K562 (cell line): Measurements from ENCODE around the gene SIRT7. TPM values are rescaled to one million over a fixed set of nuclear protein-coding genes. Genes with fewer than 3 reads are reported as not detected.

Experiments
- BCOR ChIP-seq: fragments of 450-650 bp; IDR thresholded peaks from 2 replicates; pipeline ENCODE4 v1.6.1; 2016
- BRD9 ChIP-seq: fragments of 450-650 bp; IDR thresholded peaks from 2 replicates; pipeline ENCODE4 v1.6.1; 2018; ENCODE audit warnings: low read depth; ENCODE audit not compliant: partially characterized antibody
- ERF ChIP-seq: fragments of 450-650 bp; formaldehyde crosslinking; IDR thresholded peaks from 2 replicates; pipeline ENCODE4 v1.4.0; 2020; ENCODE audit warnings: mild to moderate bottlenecking, mixed read lengths
- FOXO4 ChIP-seq: fragments of 450-650 bp; formaldehyde crosslinking; IDR thresholded peaks from 2 replicates; pipeline ENCODE4 v1.4.0; 2020; ENCODE audit warnings: mild to moderate bottlenecking, moderate library complexity
- L3MBTL2 ChIP-seq: fragments of 450-650 bp; IDR thresholded peaks from 2 replicates; pipeline ENCODE4 v1.6.1; 2016; ENCODE audit warnings: mild to moderate bottlenecking, moderate library complexity
- MYNN ChIP-seq, 2 experiments: sonication (generic); formaldehyde crosslinking in 1 of 2; IDR thresholded peaks; 2 replicates each; pipeline versions ENCODE4 v1.5.0 to v1.6.1; 2016 to 2020; ENCODE audit warnings: antibody characterized with exemption in 1 of 2, missing genetic modification reagents in 1 of 2
- RBM15 ChIP-seq: fragments of 200-400 bp; formaldehyde crosslinking; IDR thresholded peaks from 2 replicates; pipeline ENCODE4 v1.6.1; 2018; ENCODE audit warnings: mild to moderate bottlenecking, low read length, moderate library complexity; ENCODE audit not compliant: insufficient read depth
- RUNX1 ChIP-seq: sonication (generic); IDR thresholded peaks from 2 replicates; pipeline ENCODE4 v1.6.1; 2016; ENCODE audit warnings: antibody characterized with exemption, low read depth
- SP1 ChIP-seq: sonication (generic); formaldehyde crosslinking; IDR thresholded peaks from 2 replicates; pipeline ENCODE4 v1.8.1; 2022; ENCODE audit warnings: mild to moderate bottlenecking, missing genetic modification reagents
- SUPT5H ChIP-seq: fragments of 450-650 bp; IDR thresholded peaks from 2 replicates; pipeline ENCODE4 v1.6.1; 2016
- TFAP4 ChIP-seq: sonication (generic); formaldehyde crosslinking; IDR thresholded peaks from 2 replicates; pipeline ENCODE4 v1.8.0; 2022; ENCODE audit warnings: missing genetic modification reagents, mild to moderate bottlenecking, moderate library complexity, borderline replicate concordance
- TOE1 ChIP-seq, 2 experiments: fragments of 450-650 bp in 1 of 2; sonication (generic) in 1 of 2; formaldehyde crosslinking in 1 of 2; IDR thresholded peaks; 2 replicates each; pipeline versions ENCODE4 v1.7.1 to v1.8.0; 2016 to 2022; ENCODE audit warnings: borderline replicate concordance in 2 of 2, mild to moderate bottlenecking in 2 of 2, antibody characterized with exemption in 1 of 2, inconsistent platforms in 1 of 2, low read depth in 1 of 2, missing genetic modification reagents in 1 of 2, moderate library complexity in 1 of 2
- ZBTB1 ChIP-seq: sonication (generic); formaldehyde crosslinking; IDR thresholded peaks from 2 replicates; pipeline ENCODE4 v1.8.1; 2023; ENCODE audit warnings: missing genetic modification reagents, low read depth, mild to moderate bottlenecking, borderline replicate concordance
- ZBTB5 ChIP-seq: fragments of 450-650 bp; IDR thresholded peaks from 2 replicates; pipeline ENCODE4 v1.6.1; 2017; ENCODE audit warnings: antibody characterized with exemption
- ZKSCAN1 ChIP-seq: fragments of 150-350 bp; IDR thresholded peaks from 2 replicates; pipeline ENCODE4 v1.6.1; 2016; ENCODE audit warnings: low read depth, low read length
- ZNF23 ChIP-seq: fragments of 250-450 bp; sonication (Bioruptor Pico); IDR thresholded peaks from 2 replicates; pipeline ENCODE4 v1.4.0; 2020; ENCODE audit warnings: mild to moderate bottlenecking
- ZNF274 ChIP-seq: IDR thresholded peaks from 2 replicates; pipeline ENCODE4 v1.6.1; 2011; ENCODE audit warnings: low read depth, mild to moderate bottlenecking, low read length, moderate library complexity, borderline replicate concordance
- ZNF639 ChIP-seq, 2 experiments: fragments of 200-800 bp in 1 of 2; sonication (Bioruptor generic) in 1 of 2; sonication (generic) in 1 of 2; formaldehyde crosslinking in 1 of 2; IDR thresholded peaks in 1 of 2; conservative IDR thresholded peaks in 1 of 2; 2 replicates each; pipeline versions ENCODE4 v1.5.0 to v1.6.1; 2016 to 2020; ENCODE audit warnings: missing compliant biosample characterization in 1 of 2, missing genetic modification characterization in 1 of 2, missing genetic modification reagents in 1 of 2
- ZNF655 ChIP-seq: fragments of 250-450 bp; sonication (Bioruptor Pico); IDR thresholded peaks from 2 replicates; pipeline ENCODE4 v1.5.0; 2021
- polyA plus RNA-seq, 8 experiments: library from polyadenylated mRNA; depleted of rRNA in 4 of 8; stranded (reverse) in 5 of 8; unstranded in 3 of 8; fragments of >200 nt; fragmentation: Nextera tagmentation in 2 of 8; fragmentation: Illumina TruSeq in 1 of 8; extraction: Ambion mirVana in 2 of 8; extraction: Trizol in 1 of 8; gene quantifications; 2 replicates each; pipeline versions ENCODE4 v1.2.1 to v1.2.3, GENCODE V29; 2011 to 2014; ENCODE audit warnings: inconsistent platforms in 1 of 8, missing spikeins in 1 of 8
- total RNA-seq, 7 experiments: library from RNA; depleted of rRNA in 6 of 7; stranded (reverse); fragments of >200 nt in 6 of 7; fragmentation: Illumina TruSeq in 2 of 7; extraction: Trizol in 2 of 7; gene quantifications; 2 replicates each; pipeline versions ENCODE4 v1.2.1 to v1.2.3, GENCODE V29; 2011 to 2021; ENCODE audit warnings: low replicate concordance in 1 of 7
- TF ChIP-seq, protein P1 (sequence below): fragments of 450-650 bp; IDR thresholded peaks from one replicate; pipeline ENCODE4 v1.6.1; 2018; ENCODE audit warnings: mild to moderate bottlenecking, moderate library complexity; ENCODE audit not compliant: partially characterized antibody

SIRT7 gene
- total and polyA plus RNA-seq, 9 of the 15 experiments (the other 6 are each of a cell fraction or from before 2014, with no cell fraction given), result 1.6 to 54.8 (median 20.3) TPM

DNA sequence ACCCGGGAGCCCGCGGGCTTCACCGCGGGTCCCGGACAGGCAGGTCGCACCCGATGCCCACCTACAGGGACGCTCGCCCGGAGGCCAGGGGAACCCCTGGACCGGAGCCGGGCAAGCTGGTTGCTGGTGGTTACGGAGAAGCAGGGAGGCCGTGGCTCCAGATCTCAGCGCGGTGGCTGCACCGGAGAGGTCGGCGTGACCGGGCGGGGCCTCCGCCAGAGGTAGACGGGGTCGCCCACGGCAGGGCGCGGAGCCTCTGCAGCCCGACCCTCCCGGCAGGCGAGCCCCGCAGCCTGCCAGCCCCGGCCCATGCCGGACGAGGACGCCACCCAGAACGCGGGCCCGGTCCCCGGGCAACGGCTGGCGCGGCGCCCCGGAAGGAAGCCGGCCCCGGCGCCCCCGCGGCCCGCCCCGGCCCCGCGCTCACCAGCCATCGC lies 7.1 kb downstream of the SIRT7 start (continued):
- TF ChIP-seq, protein P1, sequence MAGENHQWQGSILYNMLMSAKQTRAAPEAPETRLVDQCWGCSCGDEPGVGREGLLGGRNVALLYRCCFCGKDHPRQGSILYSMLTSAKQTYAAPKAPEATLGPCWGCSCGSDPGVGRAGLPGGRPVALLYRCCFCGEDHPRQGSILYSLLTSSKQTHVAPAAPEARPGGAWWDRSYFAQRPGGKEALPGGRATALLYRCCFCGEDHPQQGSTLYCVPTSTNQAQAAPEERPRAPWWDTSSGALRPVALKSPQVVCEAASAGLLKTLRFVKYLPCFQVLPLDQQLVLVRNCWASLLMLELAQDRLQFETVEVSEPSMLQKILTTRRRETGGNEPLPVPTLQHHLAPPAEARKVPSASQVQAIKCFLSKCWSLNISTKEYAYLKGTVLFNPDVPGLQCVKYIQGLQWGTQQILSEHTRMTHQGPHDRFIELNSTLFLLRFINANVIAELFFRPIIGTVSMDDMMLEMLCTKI, result no peak
- TF ChIP-seq ZKSCAN1 (no peak), ZBTB5 (no peak), SP1 (no peak), MYNN (IDR thresholded peaks at IDR 0.05) (no peak), MYNN (CRISPR knock-in tag; IDR thresholded peaks at IDR 0.05) (no peak), L3MBTL2 (no peak), SUPT5H (no peak), RBM15 (no peak), BCOR (no peak), ZBTB1 (CRISPR knock-in tag) (no peak), ZNF639 (CRISPR knock-in tag; conservative IDR thresholded peaks at IDR 0.05 in 1 of 2, IDR thresholded peaks at IDR 0.05 in 1 of 2) (peak in 1 of 2 experiments; percentile 74; a peak in 1 of 4 replicates), BRD9 (no peak), RUNX1 (no peak), ZNF655 (CRISPR knock-in tag) (no peak), TFAP4 (no peak), ZNF274 (no peak), ZNF23 (no peak), FOXO4 (CRISPR knock-in tag) (no peak), ERF (no peak), TOE1 (IDR thresholded peaks at IDR 0.05; ENCODE audit: borderline replicate concordance) (no peak), TOE1 (CRISPR knock-in tag; IDR thresholded peaks at IDR 0.05; ENCODE audit: borderline replicate concordance, low read depth) (no peak)
